GM18951 (cell line): ENCODE data around the gene HAO1.

Experiments used
- POLR2A ChIP-seq: IDR thresholded peaks from 4 replicates; pipeline ENCODE4 v1.6.1; 2011; ENCODE audit warnings: mild to moderate bottlenecking; ENCODE audit not compliant: insufficient read length, insufficient read depth; ENCODE audit errors: extremely low read depth
- in situ Hi-C: fragments of 300-500 bp; cut with MboI; formaldehyde crosslinking; loops from one replicate; pipeline ENCODE4 v1.12.0; 2022; ENCODE audit warnings: low sequenced_read_pairs, mixed read lengths, inconsistent platforms; ENCODE audit not compliant: unreplicated experiment

Gene HAO1

GRCh38 chr20:7950387-7950786 is 10.1 kb upstream of the HAO1 start:
- TF ChIP-seq POLR2A: no peak
- in situ Hi-C loops: no loop called here

GRCh38 chr20:7943891-7944290 is 3.6 kb upstream of the HAO1 start:
- in situ Hi-C loops: loop anchor here (25.0 kb wide), 1 partner anchor 768 kb away; no protein-coding TSS in a partner anchor
- TF ChIP-seq POLR2A: no peak

- in situ Hi-C loops: loop anchor here (25.0 kb wide), 1 partner anchor 773 kb away; no protein-coding TSS in a partner anchor
- no peak for TF ChIP-seq POLR2A
Measured at GRCh38 chr20:7939663-7940062, 595 bp downstream of the HAO1 start.

GRCh38 chr20:7938058-7938457 is 2.2 kb downstream of the HAO1 start:
- no peak for TF ChIP-seq POLR2A
- in situ Hi-C loops: loop anchor here (25.0 kb wide), 1 partner anchor 774 kb away; no protein-coding TSS in a partner anchor

- in situ Hi-C loops: loop anchor here (25.0 kb wide), 1 partner anchor 775 kb away; no protein-coding TSS in a partner anchor
- no peak for TF ChIP-seq POLR2A
Measured at GRCh38 chr20:7937328-7937727, 2.9 kb downstream of the HAO1 start.

GRCh38 chr20:7935027-7935551 is 5.2 kb downstream of the HAO1 start:
- TF ChIP-seq POLR2A: no peak
- in situ Hi-C loops: loop anchor here (25.0 kb wide), 1 partner anchor 777 kb away; no protein-coding TSS in a partner anchor

GRCh38 chr20:7933346-7933745 is 6.9 kb downstream of the HAO1 start:
- TF ChIP-seq POLR2A: no peak
- in situ Hi-C loops: loop anchor here (25.0 kb wide), 1 partner anchor 779 kb away; no protein-coding TSS in a partner anchor

GRCh38 chr20:7930343-7930742 is 9.9 kb downstream of the HAO1 start:
- in situ Hi-C loops: loop anchor here (25.0 kb wide), 1 partner anchor 782 kb away; no protein-coding TSS in a partner anchor
- no peak for TF ChIP-seq POLR2A

GRCh38 chr20:7926767-7927166 is 13.5 kb downstream of the HAO1 start:
- in situ Hi-C loops: loop anchor here (25.0 kb wide), 1 partner anchor 786 kb away; no protein-coding TSS in a partner anchor
- TF ChIP-seq POLR2A: no peak

GRCh38 chr20:7926323-7926722 is 13.9 kb downstream of the HAO1 start:
- in situ Hi-C loops: loop anchor here (25.0 kb wide), 1 partner anchor 786 kb away; no protein-coding TSS in a partner anchor
- no peak for TF ChIP-seq POLR2A

- in situ Hi-C loops: loop anchor here (25.0 kb wide), 1 partner anchor 788 kb away; no protein-coding TSS in a partner anchor
- no peak for TF ChIP-seq POLR2A
Measured at GRCh38 chr20:7924692-7925091, 15.6 kb downstream of the HAO1 start.

GRCh38 chr20:7916648-7917047 is 23.6 kb downstream of the HAO1 start:
- in situ Hi-C loops: no loop called here
- no peak for TF ChIP-seq POLR2A

- no peak for TF ChIP-seq POLR2A
- in situ Hi-C loops: no loop called here
Measured at GRCh38 chr20:7912551-7912950, 27.7 kb downstream of the HAO1 start.

GRCh38 chr20:7911586-7912330 is 28.5 kb downstream of the HAO1 start:
- no peak for TF ChIP-seq POLR2A
- in situ Hi-C loops: no loop called here

GRCh38 chr20:7908905-7909304 is 31.4 kb downstream of the HAO1 start:
- in situ Hi-C loops: no loop called here
- TF ChIP-seq POLR2A: no peak
